ENCODE measurements around the gene APOLD1.
A peak's percentile ranks its signal among the peaks of the same experiment; 100 is the strongest.

APOLD1 gene

GRCh38 chr12:12784116-12784515 is 1.3 kb upstream of the APOLD1 start:
- Histone ChIP-seq H3K4me1 (peaks cover 19% of the 10 kb centered on the region), H3K4me2 (ENCODE audit: low read length) (no peak overlapping the region), H3K9me3 (ENCODE audit: control insufficient read depth, low read length) (no peaks in the 10 kb centered on the region), H3K4me3 (ENCODE audit: low read depth, low read length) (no peak overlapping the region), H3K27me3 (ENCODE audit: control insufficient read depth, insufficient read depth, low read length) (no peaks in the 10 kb centered on the region), H3K9ac (no peak overlapping the region), H3K36me3 (ENCODE audit: control insufficient read depth, insufficient read depth, low read length) (no peaks in the 10 kb centered on the region), H2AFZ (no peak overlapping the region), H3K27ac (peak overlapping the region; percentile 80), H3K79me2 (no peaks in the 10 kb centered on the region)
- no peak for TF ChIP-seq CTCF (IDR thresholded peaks at IDR 0.05)

- Histone ChIP-seq H3K9ac (peak overlapping the region; percentile 77), H3K27ac (peak overlapping the region; percentile 89), H2AFZ (peak overlapping the region; percentile 86), H3K79me2 (no peaks in the 10 kb centered on the region), H3K27me3 (ENCODE audit: control insufficient read depth, insufficient read depth, low read length) (no peaks in the 10 kb centered on the region), H3K36me3 (ENCODE audit: control insufficient read depth, insufficient read depth, low read length) (no peaks in the 10 kb centered on the region), H3K4me2 (ENCODE audit: low read length) (peak overlapping the region; percentile 79), H3K9me3 (ENCODE audit: control insufficient read depth, low read length) (no peaks in the 10 kb centered on the region), H3K4me1 (peaks cover 19% of the 10 kb centered on the region), H3K4me3 (ENCODE audit: low read depth, low read length) (peak overlapping the region; percentile 54)
- TF ChIP-seq CTCF (IDR thresholded peaks at IDR 0.05) = no peak
Observed at GRCh38 chr12:12786351-12786705, 869 bp downstream of the APOLD1 start.

GRCh38 chr12:12786706-12787601 is 1.5 kb downstream of the APOLD1 start:
- peaks cover 19% of the 10 kb centered on the region for H3K4me1 ChIP-seq
- H2AFZ ChIP-seq = peak overlapping the region; percentile 86
- H3K79me2 ChIP-seq = no peaks in the 10 kb centered on the region
- H3K36me3 ChIP-seq (ENCODE audit: control insufficient read depth, insufficient read depth, low read length) = no peaks in the 10 kb centered on the region
- peak overlapping the region; percentile 79 for H3K4me2 ChIP-seq (ENCODE audit: low read length)
- H3K9me3 ChIP-seq (ENCODE audit: control insufficient read depth, low read length) = no peaks in the 10 kb centered on the region
- no peak for TF ChIP-seq CTCF (IDR thresholded peaks at IDR 0.05)
- H3K4me3 ChIP-seq (ENCODE audit: low read depth, low read length) = peak overlapping the region; percentile 54
- H3K9ac ChIP-seq = peak overlapping the region; percentile 85
- H3K27ac ChIP-seq = peak overlapping the region; percentile 89
- no peaks in the 10 kb centered on the region for H3K27me3 ChIP-seq (ENCODE audit: control insufficient read depth, insufficient read depth, low read length)

GRCh38 chr12:12788131-12788530 is 2.7 kb downstream of the APOLD1 start:
- Histone ChIP-seq H3K9ac (no peak overlapping the region), H3K4me1 (peaks cover 19% of the 10 kb centered on the region), H3K4me2 (ENCODE audit: low read length) (peak overlapping the region; percentile 79), H3K27me3 (ENCODE audit: control insufficient read depth, insufficient read depth, low read length) (no peaks in the 10 kb centered on the region), H3K79me2 (no peaks in the 10 kb centered on the region), H3K36me3 (ENCODE audit: control insufficient read depth, insufficient read depth, low read length) (no peaks in the 10 kb centered on the region), H3K27ac (peak overlapping the region; percentile 89), H2AFZ (peak overlapping the region; percentile 56), H3K4me3 (ENCODE audit: low read depth, low read length) (peak overlapping the region; percentile 54), H3K9me3 (ENCODE audit: control insufficient read depth, low read length) (no peaks in the 10 kb centered on the region)
- no peak for TF ChIP-seq CTCF (IDR thresholded peaks at IDR 0.05)

Measured in parathyroid adenoma (tissue), 2 donors.